ENCODE measurements around the gene TFPI.
"Not testable (repeated sequence)": the region's sequence is repeated elsewhere in the genome, so short reads cannot be mapped to it uniquely, and the experiment has no call there.

The TFPI gene

GRCh38 chr2:187554011-187554703 lies at the start of gene TFPI:
TFPI (minus strand) TSS chr2:187554435; CDS start chr2:187503768, 50,667 bp downstream.
- no peak for DNase-seq (ENCODE audit: low read depth in 1 of 2, low spot score in 1 of 2)

- no peak for DNase-seq (ENCODE audit: low read depth in 1 of 2, low spot score in 1 of 2)
These were observed 40.6 kb upstream of the TFPI start for GRCh38 chr2:187594801-187595200.

- no peak for DNase-seq (ENCODE audit: low read depth in 1 of 2, low spot score in 1 of 2)
These were observed 39.5 kb upstream of the TFPI start for GRCh38 chr2:187593697-187594096.

DNA sequence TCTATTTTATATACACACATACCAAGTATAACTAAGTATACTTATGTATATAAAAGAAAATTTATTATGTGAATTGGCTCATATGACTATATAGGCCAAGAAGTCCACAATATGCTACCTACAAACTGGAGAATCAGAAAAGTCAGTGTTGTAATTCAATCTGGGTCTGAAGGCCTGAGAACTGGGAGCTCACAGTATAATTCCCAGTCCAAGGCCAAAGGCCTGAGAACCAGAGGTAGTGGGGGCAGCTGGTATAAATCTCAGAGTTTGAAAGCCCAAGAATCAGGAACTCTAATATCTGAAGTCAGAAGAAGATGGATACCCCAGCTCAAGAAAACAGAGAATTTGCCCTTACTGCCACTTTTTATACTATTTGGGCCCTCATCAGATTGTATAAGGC lies 38.9 kb upstream of the TFPI start:
- DNase-seq (ENCODE audit: low read depth in 1 of 2, low spot score in 1 of 2), result no peak

DNA sequence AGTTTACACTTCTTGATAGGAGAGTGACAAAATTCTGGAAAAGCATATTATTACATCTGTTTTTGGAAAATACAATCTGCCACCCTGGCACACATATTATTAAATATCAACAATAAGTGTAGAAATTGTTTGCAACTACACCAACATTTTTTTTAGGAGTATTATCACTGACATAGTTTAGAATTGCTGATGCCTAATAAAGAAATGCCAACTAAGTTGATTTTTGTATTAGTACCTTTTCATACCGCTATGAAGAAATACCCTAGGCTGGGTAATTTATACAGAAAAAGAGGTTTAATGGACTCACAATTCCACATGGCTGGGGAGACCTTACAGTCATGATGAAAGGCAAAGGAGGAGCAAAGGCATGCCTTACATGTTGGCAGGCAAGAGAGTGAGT lies 35.9 kb upstream of the TFPI start:
- no peak for DNase-seq (ENCODE audit: low read depth in 1 of 2, low spot score in 1 of 2)

GRCh38 chr2:187586011-187586641 lies 31.9 kb upstream of the TFPI start:
- DNase-seq (ENCODE audit: low read depth in 1 of 2, low spot score in 1 of 2), result no peak

DNA sequence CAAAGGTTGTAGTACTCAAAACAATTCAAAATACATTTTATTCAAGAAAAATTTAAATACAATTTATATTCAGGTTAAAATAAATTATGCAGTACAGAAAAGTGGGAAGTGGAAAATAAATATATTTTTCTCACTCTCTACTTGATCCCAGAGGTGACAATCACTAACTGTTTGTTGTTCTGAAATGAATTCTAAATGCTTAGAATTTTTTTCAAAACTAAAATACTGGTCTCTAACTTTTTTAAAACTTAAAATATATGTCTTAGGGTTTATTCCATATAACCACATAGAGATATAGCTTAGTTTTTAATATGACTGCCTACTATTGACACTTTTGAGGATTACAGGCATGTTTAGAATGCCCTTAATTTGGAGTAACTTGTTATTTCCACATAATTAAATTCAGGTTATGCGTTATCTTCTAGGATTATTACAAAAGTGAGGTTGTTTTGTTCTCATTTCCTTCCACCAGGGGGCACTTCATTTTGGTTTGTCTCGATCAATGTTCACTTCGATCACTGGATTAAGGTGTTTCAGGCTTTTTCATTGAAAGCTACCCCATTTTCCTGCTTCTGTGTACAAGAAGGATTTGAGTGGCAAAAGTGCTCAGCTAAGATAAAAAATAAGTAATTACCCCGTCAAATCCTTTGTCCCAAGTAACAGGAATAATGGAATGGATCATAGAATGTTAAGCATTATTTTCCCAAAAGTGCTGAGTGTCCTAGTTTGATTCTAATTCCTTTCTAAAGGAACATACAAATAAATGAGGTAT lies 27.1 kb upstream of the TFPI start:
- no peak for DNase-seq (ENCODE audit: low read depth in 1 of 2, low spot score in 1 of 2)

GRCh38 chr2:187580462-187581124 lies 26.4 kb upstream of the TFPI start:
- no peak for DNase-seq (ENCODE audit: low read depth in 1 of 2, low spot score in 1 of 2)

DNA sequence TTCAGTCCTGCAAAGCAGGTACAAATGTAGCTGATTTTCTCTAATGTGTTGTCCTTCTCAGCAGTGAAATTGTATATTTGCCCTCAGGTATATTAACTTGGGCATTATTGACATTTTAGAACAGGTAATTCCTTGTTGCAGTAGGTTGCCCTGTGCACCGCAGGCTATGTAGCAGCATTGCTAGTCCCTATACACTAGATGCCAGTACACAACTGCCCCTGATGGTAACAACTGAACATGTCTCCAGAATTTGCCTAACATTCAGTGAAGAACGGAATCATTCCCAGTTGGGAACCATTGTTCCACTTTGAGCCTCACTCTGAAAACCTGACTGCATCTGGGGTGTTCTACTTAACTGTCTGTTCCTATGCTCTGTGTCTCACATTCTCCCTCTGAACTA lies 23.1 kb upstream of the TFPI start:
- DNase-seq (ENCODE audit: low read depth in 1 of 2, low spot score in 1 of 2), result no peak

DNA sequence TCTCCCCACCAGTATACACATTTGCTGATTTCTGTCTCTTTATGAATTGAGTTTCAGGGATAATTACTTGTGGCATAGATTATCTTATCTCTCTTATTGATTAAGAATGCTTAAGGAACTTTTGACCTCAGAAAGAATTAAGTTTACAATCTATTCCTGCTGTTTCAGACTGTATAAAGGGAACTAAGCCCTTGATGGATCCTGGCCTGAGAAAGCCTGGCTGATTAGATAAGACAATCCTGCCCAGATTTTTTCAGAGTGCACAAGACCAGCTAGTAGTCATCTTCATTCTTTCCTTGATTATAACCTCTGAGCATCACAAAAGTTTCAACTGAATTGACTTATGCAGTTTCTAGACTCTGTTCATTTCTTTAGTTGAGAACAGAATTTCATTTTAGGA lies 22.7 kb upstream of the TFPI start:
- DNase-seq (ENCODE audit: low read depth in 1 of 2, low spot score in 1 of 2), result no peak

GRCh38 chr2:187575751-187576067 lies 21.5 kb upstream of the TFPI start:
- DNase-seq (ENCODE audit: low read depth in 1 of 2, low spot score in 1 of 2), result no peak

GRCh38 chr2:187574969-187575750 lies 20.9 kb upstream of the TFPI start:
- DNase-seq (ENCODE audit: low read depth in 1 of 2, low spot score in 1 of 2), result no peak

DNA sequence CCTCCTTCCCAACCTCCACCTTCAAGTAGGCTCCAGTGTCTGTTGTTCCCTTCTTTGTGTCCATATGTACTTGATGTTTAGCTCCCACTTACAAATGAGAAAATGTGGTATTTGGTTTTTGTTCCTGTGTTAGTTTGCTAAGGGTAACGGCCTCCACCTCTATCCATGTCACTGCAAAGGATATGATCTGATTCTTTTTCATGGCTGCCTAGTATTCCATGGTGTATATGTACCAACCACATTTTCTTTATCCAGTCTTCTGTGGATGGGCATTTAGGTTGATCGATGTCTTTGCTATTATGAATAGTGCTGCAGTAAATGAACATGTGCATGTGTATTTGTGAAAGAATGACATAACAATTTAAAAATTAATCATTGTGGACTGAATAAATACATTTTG lies 19.5 kb upstream of the TFPI start:
- no peak for DNase-seq (ENCODE audit: low read depth in 1 of 2, low spot score in 1 of 2)

GRCh38 chr2:187571996-187572395 lies 17.8 kb upstream of the TFPI start:
- DNase-seq (ENCODE audit: low read depth in 1 of 2, low spot score in 1 of 2), result not testable (repeated sequence)

DNA sequence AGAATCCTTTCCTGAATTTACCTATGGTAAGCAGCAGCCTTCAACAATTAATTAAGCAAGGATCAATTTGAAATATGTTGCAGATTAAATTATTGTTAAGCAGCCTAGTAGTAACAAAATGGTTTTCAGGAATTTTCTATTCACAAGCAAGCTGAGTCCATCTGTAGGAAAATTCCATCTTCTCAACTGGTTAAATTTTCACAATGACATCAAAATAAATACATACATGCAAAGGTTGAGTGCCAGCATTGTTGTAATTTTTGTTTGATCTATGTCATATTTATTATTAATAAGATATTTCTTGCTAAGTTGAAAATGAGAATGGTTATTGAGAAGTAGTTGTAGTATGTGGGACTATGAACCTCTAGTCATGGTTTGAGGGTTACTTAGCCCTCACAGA lies 15.3 kb upstream of the TFPI start:
- DNase-seq (ENCODE audit: low read depth in 1 of 2, low spot score in 1 of 2), result no peak

DNA sequence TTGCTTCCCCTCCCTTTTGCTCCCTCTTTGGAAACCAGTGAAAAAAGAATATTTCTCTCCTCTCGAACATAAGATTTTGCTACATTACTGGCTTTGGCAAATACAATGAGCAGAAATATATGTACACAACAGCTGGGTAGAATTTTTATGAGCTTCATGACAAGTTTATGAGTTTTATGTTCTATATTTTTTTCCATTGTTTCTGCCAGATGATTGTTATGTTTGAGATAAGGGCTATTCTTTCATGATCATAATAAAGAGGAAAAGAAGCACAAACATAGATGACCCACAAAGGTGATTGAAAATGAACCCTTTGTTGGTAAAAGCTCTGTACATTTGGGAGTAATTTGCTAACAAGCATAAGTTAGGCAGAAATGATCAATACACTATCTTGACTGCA lies 14.8 kb upstream of the TFPI start:
- DNase-seq (ENCODE audit: low read depth in 1 of 2, low spot score in 1 of 2), result no peak

DNA sequence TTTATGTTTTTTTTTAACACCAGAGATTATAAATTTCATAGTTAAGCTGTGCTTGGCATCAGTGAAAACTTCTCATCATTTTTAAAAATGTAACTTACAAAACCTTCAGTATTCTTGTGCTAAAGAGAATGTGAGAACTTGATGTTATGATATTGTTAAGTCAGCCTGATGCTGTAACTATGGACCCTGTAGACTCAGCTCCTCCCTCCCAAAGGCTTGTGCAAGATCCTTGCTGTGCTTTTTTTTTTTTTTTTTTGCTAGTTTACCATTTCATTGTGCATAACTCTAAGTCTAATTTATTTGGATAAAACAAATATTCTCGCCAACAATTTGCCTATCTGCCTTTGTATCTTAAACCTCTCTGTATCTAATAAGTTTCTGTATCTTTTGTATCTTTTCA lies 12.9 kb upstream of the TFPI start:
- no peak for DNase-seq (ENCODE audit: low read depth in 1 of 2, low spot score in 1 of 2)

GRCh38 chr2:187566712-187567111 lies 12.5 kb upstream of the TFPI start:
- no peak for DNase-seq (ENCODE audit: low read depth in 1 of 2, low spot score in 1 of 2)

DNA sequence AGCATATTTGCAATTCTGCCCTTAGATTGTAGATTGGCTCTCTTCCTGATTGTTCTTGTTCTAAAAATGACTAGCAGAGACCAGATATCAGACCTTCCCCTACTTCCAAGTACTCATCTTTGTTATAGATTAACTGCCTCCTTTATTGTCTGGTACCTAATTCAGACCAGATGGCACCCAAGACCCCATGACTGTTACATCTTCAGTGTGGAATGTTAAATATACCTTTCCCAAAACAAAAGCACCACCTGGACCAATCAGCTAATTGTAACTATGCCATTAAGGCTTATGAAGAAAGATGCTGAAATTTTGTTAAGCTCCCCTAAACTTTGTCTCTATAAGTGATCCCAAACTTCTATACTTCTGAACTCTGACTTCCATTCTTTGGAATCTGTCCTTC lies 12.0 kb upstream of the TFPI start:
- DNase-seq (ENCODE audit: low read depth in 1 of 2, low spot score in 1 of 2), result no peak

GRCh38 chr2:187565618-187566017 lies 11.4 kb upstream of the TFPI start:
- DNase-seq (ENCODE audit: low read depth in 1 of 2, low spot score in 1 of 2), result not testable (repeated sequence)

DNA sequence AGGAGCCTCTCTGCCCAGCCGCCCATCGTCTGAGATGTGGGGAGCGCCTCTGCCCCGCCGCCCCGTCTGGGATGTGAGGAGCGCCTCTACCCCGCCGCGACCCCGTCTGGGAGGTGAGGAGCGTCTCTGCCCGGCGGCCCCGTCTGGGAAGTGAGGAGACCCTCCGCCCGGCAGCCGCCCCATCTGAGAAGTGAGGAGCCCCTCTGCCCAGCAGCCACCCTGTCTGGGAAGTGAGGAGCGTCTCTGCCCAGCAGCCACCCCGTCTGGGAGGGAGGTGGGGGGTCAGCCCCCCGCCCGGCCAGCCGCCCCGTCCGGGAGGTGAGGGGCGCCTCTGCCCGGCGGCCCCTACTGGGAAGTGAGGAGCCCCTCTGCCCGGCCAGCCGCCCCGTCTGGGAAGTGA lies 2.3 kb upstream of the TFPI start:
- DNase-seq (ENCODE audit: low read depth in 1 of 2, low spot score in 1 of 2), result not testable (repeated sequence)
